Activated naive CD4-positive, alpha-beta T cell treated with Interleukin-2 at 50 U/mL for 16 hours (primary cell): ENCODE data around the gene MPP4.
"Not testable (repeated sequence)": the region's sequence is repeated elsewhere in the genome, so short reads cannot be mapped to it uniquely, and the experiment has no call there.

Experiments used
- DNase-seq: peaks from one replicate; pipeline ENCODE4 v3.0.0-alpha.2; 2020

MPP4 gene

GRCh38 chr2:201671205-201671604 is 27.2 kb downstream of the MPP4 start:
- DNase-seq, result not testable (repeated sequence)

DNA sequence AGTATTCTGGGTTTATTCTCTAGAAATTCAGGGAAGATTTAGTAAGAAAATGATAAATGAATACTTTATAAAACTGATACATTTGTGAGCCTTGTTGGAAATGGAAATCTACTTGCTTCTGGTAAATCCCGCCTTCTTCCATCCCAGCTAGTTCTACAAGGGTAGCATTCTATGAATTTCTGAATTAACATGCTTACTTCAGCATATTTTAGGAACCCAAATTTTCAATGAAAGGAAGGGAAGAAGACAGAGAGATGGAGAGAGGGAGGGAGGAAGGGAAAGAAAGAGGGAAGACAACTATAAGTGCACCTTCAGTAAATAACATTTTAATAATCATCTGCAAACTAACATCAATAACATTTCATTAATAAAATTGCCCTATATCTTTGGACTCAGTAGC is 28.6 kb downstream of the MPP4 start:
- no peak for DNase-seq

GRCh38 chr2:201668402-201668910 is 30.0 kb downstream of the MPP4 start:
- no peak for DNase-seq

GRCh38 chr2:201664334-201664733 is 34.1 kb downstream of the MPP4 start:
- no peak for DNase-seq

DNA sequence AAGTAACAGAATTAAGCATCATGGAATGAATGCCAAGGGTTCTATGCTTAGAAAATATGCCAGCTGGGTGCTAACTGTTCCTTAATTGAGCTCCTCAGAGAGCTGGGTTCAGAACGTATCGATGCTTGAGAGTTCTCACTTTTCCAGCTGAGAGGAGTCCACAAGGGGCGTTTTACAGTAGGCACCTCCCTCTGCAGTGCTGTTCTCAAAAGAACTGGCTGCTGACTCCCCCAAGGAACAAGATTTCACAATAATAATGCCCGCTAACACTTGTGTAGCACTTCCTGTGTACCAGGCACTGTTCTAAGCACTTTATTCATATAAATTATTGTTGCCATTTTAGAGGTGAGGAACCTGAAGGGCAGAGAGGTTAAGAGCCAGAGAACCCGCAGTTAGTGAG is 37.1 kb downstream of the MPP4 start:
- no peak for DNase-seq

GRCh38 chr2:201660293-201660895 is 38.0 kb downstream of the MPP4 start:
- DNase-seq, result no peak

DNA sequence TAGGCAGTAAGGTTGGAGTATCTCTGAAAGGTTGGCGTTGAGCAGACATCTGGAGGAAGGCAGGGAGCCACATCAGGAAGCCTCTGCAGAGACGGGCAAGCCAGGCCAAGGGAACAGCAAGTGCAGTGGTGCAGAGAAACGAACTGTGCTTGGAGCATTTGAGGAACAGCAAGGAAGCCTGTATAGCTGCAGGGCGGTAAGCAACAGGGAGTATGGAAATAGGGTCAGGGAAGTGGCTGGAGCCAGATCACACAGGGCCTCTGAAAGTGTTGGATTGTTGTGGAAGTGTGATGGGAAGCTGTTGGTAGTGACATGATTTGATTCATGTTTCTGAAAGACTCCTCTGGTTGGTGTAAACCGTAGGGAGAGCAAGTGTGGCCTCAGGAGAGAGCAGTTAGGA is 41.7 kb downstream of the MPP4 start:
- DNase-seq, result no peak

- no peak for DNase-seq
Observed at GRCh38 chr2:201656102-201656501, 42.3 kb downstream of the MPP4 start.

GRCh38 chr2:201654616-201655384 is 43.6 kb downstream of the MPP4 start:
- no peak for DNase-seq

DNA sequence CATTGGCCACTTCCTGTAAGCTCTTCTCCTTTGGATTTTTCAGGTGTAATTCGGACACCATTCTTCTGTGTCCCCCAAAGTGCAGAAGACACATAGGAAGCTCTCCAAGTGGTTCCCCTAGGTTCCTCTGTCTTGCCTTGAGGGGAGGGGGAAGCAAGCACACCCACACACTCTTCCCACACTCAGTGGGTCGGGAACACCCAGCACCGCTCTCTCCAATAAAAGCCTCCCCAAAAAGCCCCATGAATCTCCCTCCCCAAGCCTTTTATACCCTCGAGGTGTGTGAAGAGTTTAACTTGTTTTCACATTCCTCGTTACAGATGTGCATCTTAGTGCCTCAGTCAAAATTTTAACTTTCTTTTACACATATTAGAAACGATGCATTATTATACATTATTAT is 45.2 kb downstream of the MPP4 start:
- DNase-seq, result no peak

DNA sequence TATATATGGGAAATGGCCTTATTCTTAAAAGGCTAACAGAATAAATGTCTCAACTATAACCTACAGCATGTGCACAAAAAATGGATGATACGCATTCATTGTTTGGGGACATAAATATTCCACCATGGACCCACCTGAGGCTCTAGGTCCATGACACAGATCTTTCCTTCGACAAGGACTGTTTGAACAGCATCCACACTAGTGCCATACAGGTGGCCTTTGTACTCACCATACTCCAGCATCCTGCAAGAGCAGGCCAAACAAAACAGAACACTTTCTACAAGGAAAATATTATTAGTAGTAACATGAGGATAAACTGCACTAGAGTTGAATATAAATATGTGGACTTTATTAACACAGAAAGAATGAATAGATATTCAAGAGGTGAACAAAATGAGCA is 49.0 kb downstream of the MPP4 start:
- DNase-seq, result no peak

GRCh38 chr2:201647431-201647830 is 51.0 kb downstream of the MPP4 start:
- DNase-seq, result no peak

DNA sequence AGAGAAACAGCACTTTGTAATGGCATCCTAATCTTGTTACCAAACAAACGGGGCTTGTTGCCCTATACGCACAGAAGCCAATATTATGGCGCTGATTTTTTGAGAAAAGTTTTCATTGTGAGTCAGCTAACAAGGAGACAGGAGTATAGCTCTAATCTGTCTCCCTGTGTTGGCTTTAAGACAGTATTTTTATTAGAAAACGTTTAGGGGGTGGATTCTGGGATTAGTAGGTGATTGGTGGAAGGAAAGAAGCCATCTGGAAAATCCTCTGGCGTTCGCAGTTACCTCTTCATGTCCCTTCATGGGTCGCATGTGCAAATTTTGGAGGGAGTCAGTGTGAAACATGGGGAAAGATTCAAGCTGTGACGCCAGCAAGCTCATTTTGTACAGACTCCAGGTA is 54.4 kb downstream of the MPP4 start:
- no peak for DNase-seq

DNA sequence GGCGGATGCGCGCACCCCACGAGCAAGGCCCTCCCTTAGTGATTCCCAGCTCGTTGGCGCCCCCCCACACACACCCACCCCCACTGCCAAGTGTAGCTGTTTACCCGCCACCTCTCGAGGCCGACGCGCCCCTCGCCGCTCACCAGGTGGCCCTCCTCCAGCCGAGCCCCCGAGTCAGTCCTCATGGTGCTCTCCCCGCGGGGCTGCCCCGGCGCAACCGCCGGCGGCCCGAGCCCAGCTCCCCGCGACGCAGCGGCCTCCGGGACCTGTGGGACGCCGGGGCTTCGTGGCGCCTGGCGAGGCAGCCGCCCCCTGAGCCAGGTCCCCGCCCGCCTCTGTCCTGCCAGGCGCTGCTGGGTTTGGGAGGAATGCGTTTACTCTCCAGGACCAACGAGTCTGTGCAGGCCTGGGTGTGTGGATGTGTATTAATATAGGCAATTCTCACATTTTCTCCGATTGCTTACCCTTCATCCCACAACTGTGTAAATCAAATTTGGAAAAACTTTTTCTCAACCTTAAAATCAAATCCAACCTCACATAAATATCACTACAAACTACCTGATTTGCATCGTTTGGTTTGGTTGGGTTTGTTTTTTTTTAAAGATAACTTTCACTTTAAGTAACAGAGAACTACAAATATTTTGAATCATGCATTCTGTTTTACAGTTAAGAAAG is 55.1 kb downstream of the MPP4 start, which contains the start of gene TMEM237:
Gene TMEM237, minus strand, starts transcription at position 288 of the 675 bp plus-strand sequence. Its CDS starts 103 bp downstream, at position 185.
- no peak for DNase-seq

- peak; percentile 85 for DNase-seq
Observed at GRCh38 chr2:201642579-201643215, 55.7 kb downstream of the MPP4 start.

GRCh38 chr2:201642086-201642578 is 56.3 kb downstream of the MPP4 start:
- DNase-seq, result no peak

DNA sequence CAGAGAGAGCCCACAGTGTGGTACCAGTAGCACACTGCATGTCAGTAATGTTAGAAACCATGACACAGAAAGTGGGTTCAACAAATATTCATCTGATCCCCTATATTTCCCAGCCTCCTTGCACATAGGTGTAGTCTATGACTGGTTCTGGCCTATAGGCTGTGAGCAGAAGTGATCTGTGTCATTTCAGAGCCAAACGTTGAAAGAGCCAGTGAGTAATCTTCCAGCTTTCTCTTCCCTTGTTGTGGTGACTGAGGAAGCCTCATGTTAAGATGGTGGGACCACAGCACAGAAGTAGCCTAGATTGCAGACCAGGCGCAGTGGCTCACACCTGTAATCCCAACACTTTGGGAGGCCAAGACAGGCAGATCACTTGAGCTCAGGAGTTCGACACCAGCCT is 59.2 kb downstream of the MPP4 start:
- no peak for DNase-seq

DNA sequence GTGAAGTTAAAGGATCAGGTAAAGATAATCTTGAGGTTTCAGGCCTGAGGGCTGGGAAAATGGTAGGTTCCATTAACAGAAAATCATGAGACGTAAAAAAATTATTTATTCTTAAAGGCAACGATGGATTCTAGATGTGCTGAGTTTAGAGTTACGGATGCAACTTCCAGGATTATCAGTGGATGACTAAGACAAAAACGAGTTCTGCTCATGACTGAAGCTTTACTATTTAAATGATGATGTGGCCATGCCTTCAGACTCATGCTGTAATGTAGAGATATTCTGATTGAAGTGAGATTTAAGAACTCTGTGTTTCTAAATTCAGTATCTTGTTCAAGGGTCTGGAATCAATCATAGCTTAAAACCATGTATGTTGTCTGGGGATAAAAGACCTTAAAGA is 60.1 kb downstream of the MPP4 start:
- no peak for DNase-seq

GRCh38 chr2:201633661-201634249 is 64.7 kb downstream of the MPP4 start:
- DNase-seq, result no peak

GRCh38 chr2:201631041-201631440 is 67.4 kb downstream of the MPP4 start:
- DNase-seq, result no peak

DNA sequence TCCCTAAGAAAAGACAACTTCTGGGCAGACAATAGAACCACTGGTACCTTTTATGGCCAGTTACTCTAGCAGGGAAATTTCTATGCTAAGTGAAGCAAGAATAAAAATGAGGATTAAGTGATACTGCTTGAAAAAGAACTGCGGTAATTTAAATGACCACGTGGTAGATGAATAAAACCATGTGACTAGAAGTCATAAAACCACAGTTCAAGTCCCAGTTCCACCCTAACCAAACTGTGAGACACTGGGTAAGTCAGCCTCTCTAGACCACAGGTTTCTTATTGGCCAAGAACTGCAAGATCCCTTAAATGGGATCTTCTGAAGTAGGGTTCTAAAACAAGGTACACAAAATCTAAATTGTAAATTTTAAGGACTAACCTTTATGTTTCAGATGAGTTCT is 67.9 kb downstream of the MPP4 start:
- DNase-seq, result no peak

GRCh38 chr2:201628545-201628944 is 69.9 kb downstream of the MPP4 start:
- DNase-seq, result no peak
